BLaER1 (cell line): ENCODE results near the gene DDRGK1.
"Not testable (repeated sequence)": the region's sequence is repeated elsewhere in the genome, so short reads cannot be mapped to it uniquely, and the experiment has no call there.

Experiments
- H3K27ac ChIP-seq: shearing (Covaris generic); formaldehyde crosslinking; 2 replicates; pipeline ENCODE4 v1.8.1; 2022
- H3K27me3 ChIP-seq: shearing (Covaris generic); formaldehyde crosslinking; 2 replicates; pipeline ENCODE4 v1.8.1; 2022
- H3K36me3 ChIP-seq: shearing (Covaris generic); formaldehyde crosslinking; 2 replicates; pipeline ENCODE4 v1.8.1; 2022
- H3K4me1 ChIP-seq: shearing (Covaris generic); formaldehyde crosslinking; 2 replicates; pipeline ENCODE4 v1.8.1; 2022
- H3K4me2 ChIP-seq: shearing (Covaris generic); formaldehyde crosslinking; 2 replicates; pipeline ENCODE4 v1.8.1; 2022
- H3K4me3 ChIP-seq: shearing (Covaris generic); formaldehyde crosslinking; 2 replicates; pipeline ENCODE4 v1.8.1; 2022
- H3K9ac ChIP-seq: shearing (Covaris generic); formaldehyde crosslinking; 2 replicates; pipeline ENCODE4 v1.8.1; 2022
- H3K9me3 ChIP-seq: shearing (Covaris generic); formaldehyde crosslinking; 2 replicates; pipeline ENCODE4 v1.8.1; 2022
- H4K20me1 ChIP-seq: shearing (Covaris generic); formaldehyde crosslinking; 2 replicates; pipeline ENCODE4 v1.8.1; 2022
- Cebpa-rat ChIP-seq: shearing (Covaris generic); IDR thresholded peaks from 2 replicates; pipeline ENCODE4 v1.8.1; 2022

Gene DDRGK1

DNA sequence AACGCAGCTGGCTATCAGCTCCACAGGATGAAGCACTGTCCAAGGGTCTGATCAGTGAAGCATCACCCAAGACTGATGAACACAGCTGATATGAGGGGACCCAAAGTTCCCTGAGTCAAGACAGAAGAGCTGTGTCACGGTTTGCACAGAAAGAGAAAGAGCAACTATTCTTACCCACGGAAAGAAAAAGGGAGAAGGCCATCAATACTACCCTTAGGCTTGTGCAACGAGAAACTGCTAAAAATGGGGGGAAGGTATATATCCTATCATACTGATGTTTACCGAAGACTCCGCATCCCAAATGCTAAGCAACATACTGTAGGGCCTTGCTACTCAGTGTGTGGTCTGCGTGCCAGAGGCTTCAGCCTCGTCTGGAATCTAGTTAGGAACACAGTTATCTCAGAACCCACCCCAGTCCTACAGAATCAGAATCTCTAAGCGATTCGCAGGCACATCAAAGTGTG is 45.5 kb downstream of the DDRGK1 start:
- Histone ChIP-seq H3K9me3 (no peaks in the 10 kb centered on the region), H4K20me1 (peaks cover 56% of the 10 kb centered on the region), H3K4me3 (peak overlapping the region; percentile 85)

DNA sequence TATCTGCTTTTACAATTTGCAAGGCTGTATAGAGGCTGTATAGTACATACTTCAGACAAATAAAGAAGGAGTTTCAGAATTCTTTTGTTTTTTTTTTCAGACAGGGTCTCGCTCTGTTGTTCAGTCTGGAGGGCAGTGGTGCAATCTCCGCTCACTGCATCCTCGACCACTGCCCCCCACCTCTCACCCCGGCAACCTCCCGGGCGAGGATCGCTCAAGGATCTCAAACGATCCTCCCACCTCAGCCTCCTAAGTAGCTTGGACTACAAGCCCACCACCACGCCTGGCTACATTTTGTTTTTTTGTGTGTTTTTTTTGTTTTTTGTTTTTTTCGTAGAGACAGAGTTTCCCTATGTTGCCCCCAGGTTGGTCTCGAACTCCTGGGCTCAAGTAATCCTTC is 46.7 kb downstream of the DDRGK1 start:
- TF ChIP-seq Cebpa-rat: no peak
- no peak overlapping the region for H3K27ac ChIP-seq
- H3K4me1 ChIP-seq: peaks cover 73% of the 10 kb centered on the region
- 0 out of 2 replicates have a peak overlapping the region, but pooled peaks have one; percentile 85 for H3K4me3 ChIP-seq
- no peaks in the 10 kb centered on the region for H3K9me3 ChIP-seq
- H3K9ac ChIP-seq: peak overlapping the region; percentile 91; the same call in 1 of the 2 replicates
- H3K36me3 ChIP-seq: peaks cover 24% of the 10 kb centered on the region
- H3K4me2 ChIP-seq: peak overlapping the region; percentile 94
- no peaks in the 10 kb centered on the region for H3K27me3 ChIP-seq
- peaks cover 68% of the 10 kb centered on the region for H4K20me1 ChIP-seq

More for the DNA sequence above, 45.5 kb downstream of the DDRGK1 start:
- TF ChIP-seq Cebpa-rat: no peak
- Histone ChIP-seq H3K4me2 (peak overlapping the region; percentile 94), H3K9ac (peak overlapping the region; percentile 91), H3K27me3 (no peaks in the 10 kb centered on the region), H3K36me3 (peaks cover 14% of the 10 kb centered on the region), H3K27ac (peak overlapping the region; percentile 93), H3K4me1 (peaks cover 82% of the 10 kb centered on the region)

DNA sequence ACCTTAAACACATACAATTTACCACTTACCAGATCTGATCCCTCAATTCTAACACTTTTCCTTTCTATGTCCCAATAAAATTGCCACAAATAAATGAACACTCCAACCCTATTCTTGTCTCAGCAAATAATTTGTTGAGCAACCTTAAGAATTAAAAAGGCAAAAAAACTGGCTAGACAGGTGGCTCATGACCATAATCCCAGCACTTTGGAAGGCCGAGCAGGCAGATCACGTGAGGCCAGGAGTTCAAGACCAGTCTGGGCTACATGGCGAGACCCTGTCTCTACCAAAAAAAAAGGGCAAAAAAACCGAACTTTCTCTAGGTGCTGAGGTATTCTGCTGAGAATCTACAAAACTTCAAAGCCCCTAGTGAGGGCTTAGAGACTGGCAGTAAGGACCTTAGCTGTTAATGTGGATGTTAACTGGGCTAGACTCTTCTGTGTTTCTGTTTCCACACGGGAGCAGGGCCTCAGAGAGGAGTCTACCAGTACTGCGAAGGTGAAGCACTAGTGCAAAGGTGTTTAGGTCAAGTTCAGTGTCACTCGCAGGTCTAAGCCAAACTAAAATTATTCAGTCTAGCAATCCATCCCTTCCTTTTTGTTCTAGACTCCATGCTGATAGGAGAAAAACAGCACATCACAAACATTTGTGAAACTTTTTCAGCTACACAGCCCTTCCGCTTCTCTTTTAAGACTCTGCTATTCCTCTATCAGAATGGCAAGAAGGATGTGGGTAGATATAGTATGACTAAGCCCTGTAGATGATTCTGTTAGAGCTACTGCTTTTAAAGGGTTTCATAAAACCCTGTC is 47.5 kb downstream of the DDRGK1 start:
- Histone ChIP-seq H3K27me3 (no peaks in the 10 kb centered on the region), H3K4me2 (peak overlapping the region; percentile 94), H3K9me3 (no peaks in the 10 kb centered on the region), H3K4me3 (no peak overlapping the region), H3K9ac (peak overlapping the region; percentile 91; the same call in 1 of the 2 replicates), H4K20me1 (peaks cover 76% of the 10 kb centered on the region), H3K36me3 (peaks cover 31% of the 10 kb centered on the region), H3K27ac (no peak overlapping the region), H3K4me1 (peaks cover 73% of the 10 kb centered on the region)
- TF ChIP-seq Cebpa-rat: no peak

DNA sequence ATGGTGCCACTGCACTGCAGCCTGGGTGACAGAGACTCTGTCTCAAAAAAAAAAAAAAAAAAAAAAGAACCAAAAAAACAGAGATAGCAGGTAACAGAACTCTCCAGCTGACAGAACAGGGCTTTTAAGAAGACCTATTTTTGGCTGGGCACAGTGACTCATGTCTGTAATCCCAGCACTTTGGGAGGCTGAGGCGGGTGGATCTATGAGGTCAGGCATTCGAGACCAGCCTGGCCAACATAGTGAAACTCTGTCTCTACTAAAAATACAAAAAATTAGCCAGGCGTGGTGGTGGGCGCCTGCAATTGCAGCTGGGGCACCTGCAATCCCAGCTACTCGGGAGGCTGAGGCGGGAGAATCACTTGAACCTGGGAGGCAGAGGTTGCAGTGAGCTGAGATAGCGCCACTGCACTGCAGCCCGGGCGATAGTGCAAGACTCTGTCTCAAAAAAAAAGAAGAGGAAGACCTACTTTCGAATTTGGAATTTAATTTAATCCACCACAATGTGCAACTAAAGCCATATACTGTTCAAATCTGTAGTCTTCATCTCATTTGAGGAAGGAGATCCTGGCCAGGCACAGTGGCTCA is 52.3 kb downstream of the DDRGK1 start:
- H3K27me3 ChIP-seq, H3K27ac ChIP-seq, H3K9me3 ChIP-seq, H3K4me3 ChIP-seq, H3K9ac ChIP-seq: not testable (repeated sequence)
- peaks cover 36% of the 10 kb centered on the region for H3K4me1 ChIP-seq
- peaks cover 73% of the 10 kb centered on the region for H3K36me3 ChIP-seq
- peaks cover 100% of the 10 kb centered on the region for H4K20me1 ChIP-seq
- H3K4me2 ChIP-seq: peak overlapping the region; percentile 16

DNA sequence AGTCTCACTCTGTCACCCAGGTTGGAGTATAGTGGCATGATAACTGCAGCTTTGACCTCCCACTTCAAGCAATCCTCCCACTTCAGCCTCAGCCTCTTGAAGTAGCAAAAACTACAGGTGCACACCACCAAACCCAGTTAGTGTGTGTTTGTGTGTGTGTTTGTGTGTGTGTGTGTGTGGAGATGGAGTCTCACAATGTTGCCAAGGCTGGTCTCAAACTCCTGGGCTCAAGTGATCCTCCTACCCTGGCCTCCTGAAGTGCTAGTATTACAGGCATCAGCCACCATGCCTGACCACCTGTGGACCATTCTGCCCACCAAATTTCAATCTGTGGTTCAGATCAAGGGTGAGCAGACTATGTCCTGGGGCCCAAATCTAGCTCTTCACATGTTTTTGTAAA is 53.6 kb downstream of the DDRGK1 start:
- H4K20me1 ChIP-seq: peaks cover 100% of the 10 kb centered on the region
- H3K4me1 ChIP-seq: peaks cover 23% of the 10 kb centered on the region
- no peaks in the 10 kb centered on the region for H3K27me3 ChIP-seq
- no peak overlapping the region for H3K9ac ChIP-seq
- H3K27ac ChIP-seq: no peak overlapping the region
- 0 out of 2 replicates have a peak, but pooled peaks cover under 1% of the 10 kb centered on the region for H3K9me3 ChIP-seq
- H3K4me2 ChIP-seq: no peak overlapping the region
- H3K4me3 ChIP-seq: no peak overlapping the region
- H3K36me3 ChIP-seq: peaks cover 85% of the 10 kb centered on the region
- TF ChIP-seq Cebpa-rat: no peak

DNA sequence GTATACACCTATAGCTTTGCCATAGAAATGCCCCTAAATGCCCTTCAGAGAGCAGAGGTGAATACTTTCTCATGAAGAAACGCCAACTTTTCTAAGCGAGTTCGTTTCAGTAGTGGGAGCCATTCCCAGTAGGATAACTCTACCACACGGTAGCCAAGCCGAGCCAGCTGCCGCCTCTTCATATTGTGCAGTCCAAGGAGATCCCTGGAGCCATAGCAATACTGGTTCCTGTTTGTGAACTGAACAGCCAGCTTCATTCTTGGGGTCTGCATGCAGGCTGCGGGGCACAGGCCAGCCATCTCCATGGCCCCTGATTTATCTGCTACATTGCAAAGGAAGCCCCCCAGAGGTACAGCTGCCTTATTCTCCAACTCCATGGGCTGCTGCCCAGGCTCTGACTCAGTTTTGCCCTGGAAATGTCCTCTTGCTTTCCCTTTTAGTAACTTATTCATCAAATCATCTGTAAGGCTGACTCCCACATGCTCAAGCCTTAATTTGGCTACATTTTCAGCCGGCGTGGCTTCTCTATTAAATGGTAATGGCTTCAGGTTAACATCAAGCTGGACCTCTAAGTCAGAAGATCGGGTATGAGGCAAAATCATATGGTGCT is 57.6 kb downstream of the DDRGK1 start:
- no peak overlapping the region for H3K4me3 ChIP-seq
- no peaks in the 10 kb centered on the region for H3K27me3 ChIP-seq
- no peak for TF ChIP-seq Cebpa-rat
- peaks cover 94% of the 10 kb centered on the region for H4K20me1 ChIP-seq
- H3K4me1 ChIP-seq: peaks cover under 1% of the 10 kb centered on the region; the same call in 1 of the 2 replicates
- no peak overlapping the region for H3K9ac ChIP-seq
- peaks cover 92% of the 10 kb centered on the region for H3K36me3 ChIP-seq
- no peak overlapping the region for H3K27ac ChIP-seq
- H3K4me2 ChIP-seq: no peak overlapping the region
- peaks cover 27% of the 10 kb centered on the region for H3K9me3 ChIP-seq

DNA sequence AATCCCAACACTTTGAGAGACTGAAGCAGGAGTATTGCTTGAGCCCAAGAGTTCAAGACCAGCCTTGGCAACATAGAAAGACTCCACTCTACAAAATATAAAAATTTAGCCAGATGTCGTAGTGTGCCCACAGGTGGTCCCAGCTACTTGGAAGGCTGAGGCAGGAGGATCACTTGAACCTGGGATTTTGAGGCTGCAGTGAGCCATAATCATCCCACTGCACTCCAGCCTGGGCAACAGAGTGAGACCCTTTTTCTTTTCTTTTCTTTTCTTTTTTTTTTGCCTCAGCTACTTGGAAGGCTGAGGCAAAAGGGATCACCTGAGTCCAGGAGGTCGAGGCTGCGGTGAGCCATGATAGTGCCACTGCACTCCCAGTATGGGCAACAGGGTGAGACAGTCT is 62.7 kb downstream of the DDRGK1 start:
- Histone ChIP-seq H3K4me2 (no peak overlapping the region), H3K9me3 (peaks cover 27% of the 10 kb centered on the region), H3K27me3 (no peaks in the 10 kb centered on the region), H4K20me1 (peaks cover 94% of the 10 kb centered on the region), H3K4me1 (no peaks in the 10 kb centered on the region), H3K9ac (no peak overlapping the region), H3K27ac (no peak overlapping the region), H3K36me3 (peaks cover 70% of the 10 kb centered on the region), H3K4me3 (no peak overlapping the region)
- no peak for TF ChIP-seq Cebpa-rat
